Measurements from ENCODE around the gene ZNF263.

Gene ZNF263

DNA sequence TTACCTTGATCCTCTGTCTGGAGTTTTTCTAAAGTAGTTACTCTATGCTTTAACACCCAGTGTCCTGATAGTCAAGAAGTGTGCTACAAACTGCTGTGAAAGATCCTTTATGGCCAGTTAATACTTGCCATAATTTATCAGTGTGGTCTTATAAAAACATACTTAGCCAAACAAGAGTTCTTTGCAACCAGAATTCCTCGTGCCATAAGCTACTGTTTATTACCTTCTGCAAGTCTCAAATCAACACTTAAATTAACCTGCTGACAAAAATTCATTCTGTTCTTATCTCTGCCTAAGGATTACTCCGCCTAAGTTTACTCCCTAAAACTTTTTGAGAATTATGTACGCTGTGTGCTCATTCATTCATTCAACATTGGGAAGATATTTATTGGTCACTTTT lies 44.8 kb downstream of the ZNF263 start:
- no peak for DNase-seq

DNA sequence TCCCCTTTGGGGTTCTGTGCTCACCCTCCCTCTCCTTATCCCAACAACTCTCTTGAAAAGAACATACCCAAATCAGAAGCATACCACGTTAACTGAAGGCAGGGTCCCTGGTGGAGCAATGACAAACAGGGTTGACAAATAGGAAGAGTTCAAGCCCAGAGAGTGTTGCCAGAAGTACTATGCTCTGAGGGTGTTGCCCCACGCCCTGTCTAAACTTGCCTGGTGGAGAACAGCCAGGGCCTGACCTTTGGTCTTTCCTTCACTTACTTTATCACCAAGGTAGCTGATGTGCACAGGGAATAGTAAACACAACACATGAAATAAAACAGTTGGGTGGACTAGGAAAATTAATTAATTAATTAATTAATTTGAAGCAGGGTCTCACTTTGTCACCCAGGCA lies 45.4 kb downstream of the ZNF263 start:
- DNase-seq = no peak
